Panc1 (cell line): ENCODE data around the gene LARP7. TPM values are rescaled to one million over a fixed set of nuclear protein-coding genes. Genes with fewer than 3 reads are reported as not detected.
"Not testable (repeated sequence)": the region's sequence is repeated elsewhere in the genome, so short reads cannot be mapped to it uniquely, and the experiment has no call there.

Source experiments
- ATAC-seq: fragments of 200-7000 bp; cut with Tn5 transposase; 2 replicates; pipeline ENCODE4 v1.9.1; 2020; ENCODE audit warnings: mild to moderate bottlenecking, moderate library complexity
- BruUV-seq: library from RNA; stranded (reverse); fragments of 400-500 nt; replicated peaks from 2 replicates; lab custom pipeline; 2021; lab: Mats Ljungman, UMichigan
- CTCF ChIA-PET: fragments of 300-600 bp; sonication (Branson Sonifier 250); formaldehyde crosslinking; loops from one replicate; lab custom pipeline; 2022; ENCODE audit warnings: antibody characterized with exemption; lab: Charles Lee
- POLR2A ChIA-PET: fragments of 300-600 bp; sonication (Branson Sonifier 250); formaldehyde crosslinking; loops from one replicate; lab custom pipeline; 2022; ENCODE audit warnings: antibody characterized with exemption; lab: Charles Lee
- DNase-seq: peaks from one replicate; pipeline ENCODE4 v3.0.0-alpha.2; 2010; ENCODE audit warnings: low read depth, low spot score
- H3K27ac ChIP-seq: 2 replicates; pipeline ENCODE4 v1.5.1; 2011; ENCODE audit warnings: mild to moderate bottlenecking, low read length, inconsistent platforms
- H3K27me3 ChIP-seq: fragments of 200-500 bp; sonication (Bioruptor generic); 2 replicates; pipeline ENCODE4 v1.6.0; 2014; ENCODE audit warnings: low read length, inconsistent platforms; ENCODE audit not compliant: control insufficient read depth, insufficient read depth
- H3K36me3 ChIP-seq: fragments of 200-500 bp; sonication (Bioruptor generic); 2 replicates; pipeline ENCODE4 v1.5.1; 2014; ENCODE audit warnings: inconsistent platforms, mild to moderate bottlenecking, low read length, moderate library complexity; ENCODE audit not compliant: control insufficient read depth, insufficient read depth
- H3K4me1 ChIP-seq: 2 replicates; pipeline ENCODE4 v1.5.1; 2011; ENCODE audit warnings: inconsistent platforms, mild to moderate bottlenecking, low read length, moderate library complexity; ENCODE audit not compliant: control insufficient read depth, insufficient read depth
- H3K4me3 ChIP-seq, 2 experiments: 2 replicates each; pipeline ENCODE4 v1.5.1; 2011 to 2012; ENCODE audit warnings: low read depth in 2 of 2, low read length in 2 of 2, mild to moderate bottlenecking in 2 of 2, inconsistent platforms in 1 of 2, moderate library complexity in 1 of 2
- H3K9me3 ChIP-seq: fragments of 200-500 bp; sonication (Bioruptor generic); 2 replicates; pipeline ENCODE4 v1.5.1; 2014; ENCODE audit warnings: low read depth, mild to moderate bottlenecking, inconsistent platforms, low read length, moderate library complexity; ENCODE audit not compliant: control insufficient read depth, insufficient read depth
- CTCF ChIP-seq: fragments of 450-650 bp; IDR thresholded peaks from 2 replicates; pipeline ENCODE4 v1.5.1; 2017; ENCODE audit warnings: mild to moderate bottlenecking
- POLR2AphosphoS5 ChIP-seq: IDR thresholded peaks from 2 replicates; pipeline ENCODE4 v1.6.1; 2012; ENCODE audit warnings: mild to moderate bottlenecking, low read depth, low read length, moderate library complexity
- REST ChIP-seq, 2 experiments: IDR thresholded peaks; 2 replicates each; pipeline ENCODE4 v1.6.1; 2011 to 2012; ENCODE audit warnings: low read depth in 2 of 2, control low read depth in 1 of 2, low read length in 1 of 2, mild to moderate bottlenecking in 1 of 2, moderate library complexity in 1 of 2; ENCODE audit not compliant: insufficient read depth in 1 of 2
- SIN3A ChIP-seq: IDR thresholded peaks from 2 replicates; pipeline ENCODE4 v1.6.1; 2012; ENCODE audit warnings: low read depth, mild to moderate bottlenecking, low read length, moderate library complexity, borderline replicate concordance; ENCODE audit not compliant: insufficient read depth
- TCF7L2 ChIP-seq: IDR thresholded peaks from 2 replicates; pipeline ENCODE4 v1.6.1; 2011; ENCODE audit warnings: mild to moderate bottlenecking, low read depth, low read length, inconsistent platforms
- in situ Hi-C: cut with HindIII; loops from 2 replicates; pipeline ENCODE4 v1.10.0; 2016; ENCODE audit warnings: low sequenced_read_pairs, low pct_unique_long_range_greater_than_20kb
- intact Hi-C: fragments of 100-400 bp; cut with micrococcal nuclease; formaldehyde crosslinking; loops from one replicate; pipeline ENCODE4 v1.10.0; 2022; ENCODE audit not compliant: unreplicated experiment
- total RNA-seq: library from RNA; stranded (reverse); gene quantifications from one replicate; pipeline ENCODE4 v1.2.1, GENCODE V29; 2021; ENCODE audit not compliant: unreplicated experiment

The LARP7 gene
- total RNA-seq, 1 experiment from 2014 or later: 21.7 TPM

GRCh38 chr4:112652216-112652615 lies 15.3 kb downstream of the LARP7 start:
- intact Hi-C loops: no loop called here
- H3K4me1 ChIP-seq: no peaks in the 10 kb centered on the region
- no peak overlapping the region for H3K27ac ChIP-seq
- BruUV-seq: no TSS peak
- no peaks in the 10 kb centered on the region for H3K9me3 ChIP-seq
- TF ChIP-seq TCF7L2 (no peak), CTCF (no peak), REST (IDR thresholded peaks at IDR 0.05; ENCODE audit: insufficient read depth in 1 of 2, low read depth in 2 of 2, low read length in 1 of 2) (no peak), POLR2AphosphoS5 (no peak), SIN3A (no peak)
- peaks cover 26% of the 10 kb centered on the region for H3K36me3 ChIP-seq
- ChIA-PET POLR2A (no interaction called here), CTCF (no interaction called here)
- in situ Hi-C loops: no loop called here
- H3K27me3 ChIP-seq: no peaks in the 10 kb centered on the region
- no peak for ATAC-seq
- no peak for DNase-seq
- H3K4me3 ChIP-seq: no peak overlapping the region

DNA sequence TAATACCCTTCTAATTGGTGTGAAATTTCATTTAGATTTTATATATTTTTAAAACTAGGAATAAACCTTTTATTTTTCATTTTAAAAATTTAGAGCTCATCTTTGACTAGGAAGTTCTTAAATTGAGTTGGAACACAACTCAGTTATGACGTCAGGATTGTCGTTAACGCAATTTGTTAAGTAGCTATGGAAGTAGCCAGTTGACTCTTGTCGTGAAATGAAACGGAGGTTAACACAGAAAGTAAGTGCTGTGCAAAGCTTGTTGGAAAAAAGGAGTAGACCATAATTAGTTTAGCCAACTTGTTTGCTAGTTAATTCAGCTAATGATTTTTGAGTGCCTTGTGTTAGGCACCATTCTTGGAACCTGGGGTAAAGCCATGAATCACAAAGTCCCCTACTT lies 18.3 kb downstream of the LARP7 start:
- Histone ChIP-seq H3K4me3 (no peak overlapping the region), H3K27me3 (no peaks in the 10 kb centered on the region), H3K4me1 (no peaks in the 10 kb centered on the region), H3K9me3 (no peaks in the 10 kb centered on the region), H3K36me3 (peaks cover 13% of the 10 kb centered on the region), H3K27ac (no peak overlapping the region)
- in situ Hi-C loops: no loop called here
- no peak for DNase-seq
- intact Hi-C loops: no loop called here
- POLR2A ChIA-PET: no interaction called here
- no TSS peak for BruUV-seq
- no peak for ATAC-seq
- no peak for TF ChIP-seq CTCF
- no peak for TF ChIP-seq POLR2AphosphoS5
- TF ChIP-seq TCF7L2: no peak
- no peak for TF ChIP-seq SIN3A
- TF ChIP-seq REST (IDR thresholded peaks at IDR 0.05; ENCODE audit: insufficient read depth in 1 of 2, low read depth in 2 of 2, low read length in 1 of 2): no peak
- CTCF ChIA-PET: no interaction called here

DNA sequence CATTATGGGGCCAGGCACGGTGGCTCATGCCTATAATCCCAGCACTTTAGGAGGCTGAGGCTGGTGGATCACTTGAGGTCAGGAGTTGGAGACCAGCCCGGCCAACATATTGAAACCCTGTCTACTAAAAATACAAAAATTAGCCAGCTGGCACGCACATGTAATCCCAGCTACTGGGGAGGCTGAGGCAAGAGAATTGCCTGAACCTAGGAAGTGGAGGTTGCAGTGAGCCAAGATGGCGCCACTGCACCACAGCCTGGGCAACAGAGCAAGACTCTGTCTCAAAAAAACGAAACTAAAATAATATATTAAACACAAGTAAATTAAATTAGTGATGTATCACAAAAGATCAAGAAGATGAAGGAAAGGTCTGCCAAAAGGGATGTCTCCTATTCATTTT lies 19.2 kb downstream of the LARP7 start:
- H3K36me3 ChIP-seq, H3K4me1 ChIP-seq, in situ Hi-C loops, H3K9me3 ChIP-seq, POLR2A ChIA-PET, CTCF ChIA-PET, BruUV-seq, H3K4me3 ChIP-seq, H3K27me3 ChIP-seq, DNase-seq, ATAC-seq, H3K27ac ChIP-seq, intact Hi-C loops: not testable (repeated sequence)
